NCI-H1048 (cell line): ENCODE results near the gene PANK4.

ENCODE experiments used
- DNase-seq: peaks from one replicate; lab custom pipeline; 2025; lab: John Stamatoyannopoulos, UW

PANK4 gene

DNA sequence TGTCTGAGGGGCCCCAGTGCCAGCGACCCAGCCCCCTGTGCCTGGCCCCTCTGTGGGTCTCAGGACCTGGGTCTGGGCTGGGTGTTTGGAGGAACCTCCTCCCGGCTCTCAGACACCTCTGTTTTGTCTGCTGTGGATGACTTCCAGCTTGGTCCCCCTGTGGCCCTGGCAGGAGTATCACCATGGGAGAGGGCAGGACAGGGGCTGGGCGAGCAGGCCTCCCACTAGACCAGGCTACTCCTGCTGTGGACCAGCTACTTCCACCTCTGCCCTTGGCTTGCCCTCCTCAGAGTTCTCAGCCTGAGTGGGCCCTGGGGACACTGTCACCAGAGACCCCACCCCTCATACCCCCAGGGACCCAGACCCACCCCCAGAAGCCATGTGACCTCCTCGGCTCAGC is 28.5 kb downstream of the PANK4 start:
- no peak for DNase-seq

DNA sequence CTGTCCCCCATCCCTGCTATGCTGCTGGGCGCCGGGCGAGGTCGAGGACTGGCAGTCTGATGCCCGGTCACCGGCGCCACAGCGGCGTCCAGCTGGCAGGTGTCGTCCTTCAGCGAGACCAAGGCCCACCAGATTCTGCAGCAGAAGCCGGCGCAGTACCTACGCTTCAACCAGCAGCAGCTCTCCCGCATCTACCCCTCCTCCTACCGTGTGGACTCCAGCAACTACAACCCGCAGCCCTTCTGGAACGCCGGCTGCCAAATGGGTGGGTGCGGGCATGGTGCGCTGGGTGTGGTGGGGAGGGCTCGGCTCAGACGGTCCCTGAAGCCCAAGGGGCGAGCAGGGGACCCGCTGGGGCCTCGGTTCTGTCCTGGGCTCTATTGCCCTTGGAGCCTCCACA is 29.6 kb downstream of the PANK4 start:
- no peak for DNase-seq

DNA sequence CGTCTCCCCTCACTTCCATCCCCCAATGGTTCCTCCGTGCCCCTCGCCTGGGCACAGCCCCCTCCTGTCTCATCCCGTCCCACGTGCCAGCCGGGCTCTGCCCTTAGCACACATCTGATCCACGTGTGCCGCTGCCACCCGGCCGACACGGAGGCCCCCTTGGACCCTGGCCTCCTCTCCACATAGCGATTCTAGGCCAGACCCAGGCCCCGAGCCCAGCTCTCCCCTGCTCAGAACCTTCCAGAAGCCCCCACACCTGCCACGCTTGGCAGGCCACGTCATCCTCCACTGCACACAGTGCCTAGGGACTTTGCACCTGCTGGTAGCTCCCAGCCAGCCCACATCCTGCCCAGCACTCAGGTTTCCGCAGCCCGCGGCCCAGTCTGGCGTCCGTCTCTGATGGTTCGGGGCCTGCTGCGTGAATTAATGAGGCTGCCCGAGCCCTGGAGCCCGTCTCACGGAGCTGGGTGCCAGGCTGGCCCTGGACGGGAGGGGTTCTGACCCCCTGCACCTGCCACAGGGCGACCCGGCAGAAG is 30.2 kb downstream of the PANK4 start:
- DNase-seq: no peak

GRCh38 chr1:2495546-2495945 is 30.9 kb downstream of the PANK4 start:
- DNase-seq: no peak

DNA sequence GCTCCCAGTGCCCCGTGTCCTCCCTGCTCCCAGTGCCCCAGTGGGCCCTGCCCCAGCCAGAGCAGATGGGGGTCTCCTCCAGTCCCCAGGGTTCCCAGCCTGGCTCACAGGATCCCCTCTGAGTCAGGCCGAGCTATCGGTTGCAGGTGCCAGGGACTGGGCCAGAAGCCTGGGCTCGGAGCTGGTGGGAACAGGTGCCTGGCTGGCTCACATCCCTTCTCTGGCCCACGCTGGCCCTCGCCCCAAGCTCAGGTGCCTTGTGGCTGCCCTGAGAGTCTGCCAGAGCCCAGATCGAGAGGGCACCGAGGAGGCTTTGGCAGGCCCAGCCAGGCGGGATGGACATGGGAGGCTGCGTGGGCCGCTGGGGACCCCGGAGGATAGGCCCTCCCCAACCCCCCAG is 31.4 kb downstream of the PANK4 start:
- DNase-seq: no peak

GRCh38 chr1:2494323-2494693 is 32.1 kb downstream of the PANK4 start:
- no peak for DNase-seq

GRCh38 chr1:2493691-2494322 is 32.6 kb downstream of the PANK4 start:
- DNase-seq: no peak

DNA sequence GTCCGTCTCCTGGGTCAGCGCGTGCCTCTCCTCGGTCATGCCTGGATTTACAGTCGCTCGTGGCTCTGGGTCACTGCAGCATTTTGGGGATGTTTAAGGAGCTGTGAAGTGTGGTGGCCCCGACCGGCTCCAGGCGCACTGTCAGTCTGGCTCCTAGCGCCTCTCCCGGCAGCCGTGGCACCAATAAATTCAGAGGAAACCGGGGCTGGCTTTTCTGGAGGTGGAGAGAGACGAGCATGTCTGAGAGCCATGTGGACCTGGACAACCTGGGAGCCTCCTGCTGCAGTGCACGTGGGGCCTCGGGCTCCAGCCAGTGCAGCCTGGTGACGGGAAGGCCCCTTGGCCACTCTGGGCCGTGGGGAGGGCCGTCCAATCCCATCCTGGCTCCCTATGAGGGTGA is 33.2 kb downstream of the PANK4 start:
- DNase-seq: no peak

GRCh38 chr1:2492091-2492490 is 34.3 kb downstream of the PANK4 start:
- no peak for DNase-seq

DNA sequence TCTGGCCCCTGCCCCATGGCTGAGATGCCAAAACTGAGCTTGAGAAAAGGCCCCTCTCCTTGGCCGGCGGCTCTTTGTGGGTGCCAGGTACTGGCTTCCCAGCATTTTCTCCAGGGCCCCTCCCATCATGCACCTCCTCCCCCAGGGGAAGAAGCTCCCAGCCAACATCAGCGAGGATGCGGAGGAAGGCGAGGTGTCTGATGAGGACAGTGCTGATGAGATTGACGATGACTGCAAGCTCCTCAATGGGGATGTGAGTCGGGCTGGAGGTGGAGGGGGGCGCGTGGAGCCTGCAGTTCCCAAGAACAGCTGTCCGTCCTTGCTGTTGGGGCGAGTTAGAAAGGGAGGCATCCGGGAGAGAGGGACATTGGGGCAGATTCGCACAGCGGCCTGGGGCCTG is 36.8 kb downstream of the PANK4 start:
- no peak for DNase-seq

DNA sequence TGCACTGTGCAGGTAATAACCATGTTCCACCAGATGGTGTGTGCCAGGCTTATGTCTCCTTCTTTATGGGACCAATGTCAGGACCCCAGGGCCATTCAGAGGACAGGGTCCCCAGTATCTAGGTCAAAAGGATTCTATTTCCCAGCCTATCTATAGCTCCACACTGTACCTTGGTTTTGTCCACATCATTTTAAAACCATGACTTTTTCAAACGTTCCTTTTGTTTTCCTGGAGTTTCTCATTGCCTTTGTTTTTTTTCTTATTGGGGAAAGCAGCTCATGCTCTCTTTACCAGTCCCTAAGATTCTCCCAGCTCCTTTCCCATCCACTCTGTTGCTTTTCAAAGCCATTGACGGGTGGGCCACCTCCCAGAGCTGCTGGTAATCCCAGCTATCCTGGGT is 37.7 kb downstream of the PANK4 start:
- no peak for DNase-seq

DNA sequence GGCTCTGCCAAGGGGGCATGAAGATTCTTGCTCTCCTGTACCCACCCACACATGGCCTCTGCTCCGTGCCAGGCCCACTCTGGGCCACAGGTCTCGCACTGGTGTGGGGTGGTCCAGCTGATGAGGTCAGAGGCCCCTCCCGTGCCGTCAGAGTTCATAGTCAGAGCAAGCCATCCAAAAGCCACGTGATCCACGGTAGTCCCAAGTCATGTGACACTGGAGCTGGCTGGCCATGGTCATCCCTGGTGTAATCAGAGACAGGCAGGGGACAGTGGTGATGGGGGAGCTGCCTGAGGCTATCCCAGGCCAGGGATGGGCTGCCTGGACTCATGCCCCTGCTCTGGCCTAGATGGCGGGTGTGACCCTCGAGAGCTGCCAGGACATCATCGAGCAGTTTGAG is 39.8 kb downstream of the PANK4 start:
- no peak for DNase-seq

DNA sequence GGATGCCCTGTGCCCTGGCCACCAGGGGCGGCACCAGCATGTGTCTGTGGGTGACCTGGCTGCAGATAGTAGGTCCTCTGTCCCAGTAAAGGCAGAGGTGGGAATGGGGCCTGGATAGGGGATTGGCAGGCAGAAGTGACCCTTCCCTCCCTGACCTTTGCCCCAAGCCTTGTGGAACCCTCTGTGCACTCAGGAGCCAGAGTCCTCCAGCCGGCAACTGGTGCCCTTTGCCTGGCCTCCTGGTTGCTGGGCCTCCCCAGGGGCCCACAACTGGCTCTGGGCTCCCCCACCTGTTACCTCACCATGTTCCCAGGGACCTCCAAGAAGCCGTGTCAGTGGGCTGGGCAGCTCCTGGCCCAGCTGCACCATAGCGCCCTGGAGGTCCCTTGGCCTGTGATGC is 40.4 kb downstream of the PANK4 start:
- DNase-seq: no peak

DNA sequence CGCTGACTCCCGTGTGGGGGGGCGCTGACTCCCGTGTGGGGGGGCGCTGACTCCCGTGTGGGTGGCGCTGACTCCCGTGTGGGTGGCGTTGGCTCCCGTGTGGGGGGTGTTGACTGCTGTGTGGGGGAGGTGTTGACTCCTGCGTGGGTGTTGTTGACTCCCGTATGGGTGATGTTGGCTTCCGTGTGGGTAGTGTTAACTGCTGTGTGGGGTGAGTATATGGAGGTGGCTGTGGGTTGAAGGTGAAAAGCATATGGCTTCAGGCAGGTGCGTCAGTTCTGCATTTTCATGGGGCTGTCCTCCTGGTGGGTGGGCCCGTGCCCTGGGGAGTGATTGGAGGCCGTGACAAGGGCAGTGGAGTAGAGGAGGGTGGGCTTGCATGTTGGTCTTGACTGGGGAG is 42.4 kb downstream of the PANK4 start:
- DNase-seq: no peak

DNA sequence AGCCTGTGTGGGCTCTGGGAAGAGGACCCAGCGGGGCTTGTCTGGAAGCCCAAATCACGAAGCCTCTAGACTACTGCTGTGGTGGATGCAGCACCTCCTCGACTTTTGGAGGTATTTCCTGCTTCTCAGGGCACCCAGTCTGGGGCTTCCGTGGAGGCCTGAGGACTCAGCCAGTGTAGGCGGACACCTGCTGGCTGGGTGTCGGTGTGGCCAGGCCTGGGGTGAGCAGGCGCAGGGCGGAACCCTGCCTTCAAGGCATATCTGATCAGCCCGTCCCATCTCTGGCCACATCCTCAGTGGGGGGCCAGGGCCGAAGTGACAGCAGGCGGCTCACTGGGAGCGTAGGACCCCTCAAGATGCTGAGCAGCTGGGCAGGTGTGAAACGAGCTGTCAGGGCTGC is 43.4 kb downstream of the PANK4 start:
- no peak for DNase-seq

DNA sequence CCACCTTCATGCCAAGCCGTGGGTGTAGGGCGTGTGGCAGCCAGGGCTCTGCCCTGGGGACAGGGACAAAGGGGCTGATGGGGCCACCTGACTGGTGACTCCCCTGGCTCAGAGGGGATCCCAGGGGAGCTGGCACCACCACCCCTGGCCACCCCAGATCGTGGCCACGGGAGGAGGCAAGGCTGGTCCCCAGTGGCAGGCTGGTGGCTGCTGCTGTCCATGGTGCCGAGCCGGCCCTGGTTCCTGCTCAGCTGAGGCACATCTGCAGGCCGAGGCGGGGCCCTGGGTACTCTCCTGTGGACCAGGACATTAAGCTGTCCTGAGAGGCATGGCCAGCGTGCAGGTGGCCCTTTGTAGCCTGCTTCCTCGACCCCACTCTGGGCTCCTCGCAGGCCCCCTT is 43.8 kb downstream of the PANK4 start:
- DNase-seq: no peak

DNA sequence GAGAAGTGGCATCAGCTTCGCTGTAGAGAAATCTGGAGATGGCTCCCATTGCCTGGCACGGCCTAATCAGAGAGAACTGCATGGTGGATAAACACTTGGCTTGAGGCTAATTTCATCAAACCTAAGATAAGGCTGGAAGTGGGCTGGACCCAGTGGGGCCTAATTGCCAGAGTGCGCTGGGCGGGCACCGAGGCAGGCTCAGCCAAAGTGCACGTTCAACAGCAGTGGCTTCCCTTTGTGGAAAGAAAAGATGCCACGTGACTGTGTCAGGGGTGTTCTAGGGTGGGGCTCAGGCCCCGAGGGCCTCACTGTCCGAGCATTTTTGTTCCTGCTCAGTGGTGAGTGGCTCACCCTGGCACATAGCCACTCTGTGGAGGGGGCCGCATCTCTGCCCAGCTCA is 44.5 kb downstream of the PANK4 start:
- no peak for DNase-seq

GRCh38 chr1:2480986-2481364 is 45.4 kb downstream of the PANK4 start:
- no peak for DNase-seq

DNA sequence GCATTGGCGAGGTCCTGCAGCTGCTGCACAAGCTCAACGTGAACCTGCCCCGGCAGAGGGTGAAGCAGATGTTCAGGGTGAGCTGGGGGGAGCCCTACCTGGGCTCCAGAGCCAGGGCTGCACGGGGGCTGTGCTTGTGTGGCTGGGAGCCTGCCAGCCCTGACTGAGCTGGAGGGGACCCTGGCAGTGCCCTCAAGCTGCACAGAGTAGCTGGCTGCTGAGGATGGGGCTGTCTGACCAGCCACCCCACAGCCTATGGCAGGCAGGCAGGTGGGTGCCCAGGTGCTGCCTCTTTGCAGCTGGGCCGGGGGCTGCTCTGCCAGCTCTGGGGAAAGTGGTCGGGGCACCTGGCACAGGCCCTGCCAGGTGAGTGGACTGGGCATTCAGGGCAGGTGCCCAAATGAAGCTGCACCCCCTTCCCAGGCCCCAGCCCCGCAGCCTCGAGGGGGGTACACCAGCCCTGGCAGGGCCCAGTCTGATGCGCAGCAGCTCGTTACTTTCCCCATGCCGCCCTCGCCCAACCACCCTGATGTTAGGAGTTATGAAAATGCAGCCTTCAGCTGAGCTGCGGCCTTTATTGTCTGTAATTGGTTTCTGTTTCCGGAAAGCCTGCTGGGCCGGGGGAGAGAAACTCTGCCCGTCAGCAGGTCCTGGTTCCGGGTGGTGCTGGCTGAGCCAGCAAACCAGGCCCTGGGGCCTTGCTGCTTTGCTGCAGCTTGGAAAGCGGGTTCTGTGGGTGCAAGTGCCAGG is 46.0 kb downstream of the PANK4 start:
- DNase-seq: no peak

- no peak for DNase-seq
Measured at GRCh38 chr1:2479618-2480017, 46.8 kb downstream of the PANK4 start.

- DNase-seq: no peak
Measured at GRCh38 chr1:2479186-2479585, 47.2 kb downstream of the PANK4 start.

DNA sequence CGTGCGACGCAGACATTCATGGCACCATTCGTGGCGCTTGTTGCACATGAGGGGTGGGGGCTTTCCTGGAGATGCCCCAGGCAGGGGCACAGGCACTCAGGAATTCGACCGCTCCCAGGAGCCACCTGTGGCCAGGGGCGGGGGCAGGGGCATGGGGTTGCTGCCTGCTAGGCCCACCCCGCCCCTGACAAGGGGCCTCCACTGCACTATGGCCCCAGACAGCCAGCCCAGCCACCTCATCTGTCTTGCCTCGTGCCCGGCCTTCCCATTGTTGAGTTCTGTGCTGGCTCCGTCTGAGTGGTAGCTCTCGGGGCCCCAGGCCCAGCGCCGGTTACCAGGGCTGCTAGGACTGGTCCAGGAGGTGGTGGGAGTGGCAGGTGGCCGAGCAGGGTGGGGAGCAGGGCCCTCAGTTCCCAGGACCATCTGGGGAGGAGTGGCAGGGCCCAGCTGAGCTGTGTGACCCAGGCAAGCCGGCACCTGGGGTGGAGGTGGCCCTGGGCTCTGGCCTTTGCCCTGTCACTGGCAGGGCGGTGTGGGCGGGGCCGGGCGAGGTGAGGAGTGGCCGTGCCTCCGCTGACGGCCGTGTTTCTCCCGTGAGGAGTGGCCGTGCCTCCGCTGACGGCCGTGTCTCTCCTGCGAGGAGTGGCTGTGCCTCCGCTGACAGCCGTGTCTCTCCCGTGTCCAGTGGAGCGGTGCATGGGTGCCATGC is 48.5 kb downstream of the PANK4 start:
- no peak for DNase-seq

DNA sequence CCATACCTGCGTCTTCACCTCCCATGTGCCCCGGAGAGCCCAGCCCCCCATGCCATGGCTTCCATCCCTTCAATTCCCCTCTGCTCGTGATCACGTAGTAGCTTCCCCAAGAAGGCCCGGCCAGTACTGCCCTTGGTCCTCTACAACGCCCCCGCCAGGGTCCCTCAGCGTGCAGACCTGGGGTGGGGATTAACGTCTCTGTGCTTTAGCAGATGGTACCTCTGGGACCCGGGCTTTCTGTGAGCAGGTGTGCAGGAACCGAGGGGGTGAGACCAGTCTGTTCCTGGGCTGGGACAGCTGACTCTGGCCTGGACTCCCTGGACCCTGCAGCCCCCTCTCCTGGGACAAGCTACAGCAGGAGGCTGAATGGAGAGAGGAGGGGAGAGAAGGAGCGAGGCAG is 49.1 kb downstream of the PANK4 start:
- DNase-seq: no peak
